CD1c-positive myeloid dendritic cell (primary cell): ENCODE data around the gene TELO2.
A peak's percentile ranks its signal among the peaks of the same experiment; 100 is the strongest.

Source experiments
- DNase-seq: peaks from one replicate; pipeline ENCODE4 v3.0.0-alpha.2; 2016; ENCODE audit errors: extremely low spot score

Gene TELO2

GRCh38 chr16:1492923-1493745, at the start of gene TELO2:
Gene TELO2 (plus strand): TSS chr16:1493360. CDS start chr16:1494282, 922 bp downstream.
- DNase-seq: peak; percentile 94

- DNase-seq: no peak
These were observed 49.7 kb upstream of the TELO2 start for GRCh38 chr16:1443403-1443973.

- DNase-seq: no peak
These were observed 49.0 kb upstream of the TELO2 start, which contains the start of gene CCDC154 for GRCh38 chr16:1443980-1444729. Gene CCDC154 (minus strand): TSS chr16:1444556. CDS start chr16:1444322, 234 bp downstream.

DNA sequence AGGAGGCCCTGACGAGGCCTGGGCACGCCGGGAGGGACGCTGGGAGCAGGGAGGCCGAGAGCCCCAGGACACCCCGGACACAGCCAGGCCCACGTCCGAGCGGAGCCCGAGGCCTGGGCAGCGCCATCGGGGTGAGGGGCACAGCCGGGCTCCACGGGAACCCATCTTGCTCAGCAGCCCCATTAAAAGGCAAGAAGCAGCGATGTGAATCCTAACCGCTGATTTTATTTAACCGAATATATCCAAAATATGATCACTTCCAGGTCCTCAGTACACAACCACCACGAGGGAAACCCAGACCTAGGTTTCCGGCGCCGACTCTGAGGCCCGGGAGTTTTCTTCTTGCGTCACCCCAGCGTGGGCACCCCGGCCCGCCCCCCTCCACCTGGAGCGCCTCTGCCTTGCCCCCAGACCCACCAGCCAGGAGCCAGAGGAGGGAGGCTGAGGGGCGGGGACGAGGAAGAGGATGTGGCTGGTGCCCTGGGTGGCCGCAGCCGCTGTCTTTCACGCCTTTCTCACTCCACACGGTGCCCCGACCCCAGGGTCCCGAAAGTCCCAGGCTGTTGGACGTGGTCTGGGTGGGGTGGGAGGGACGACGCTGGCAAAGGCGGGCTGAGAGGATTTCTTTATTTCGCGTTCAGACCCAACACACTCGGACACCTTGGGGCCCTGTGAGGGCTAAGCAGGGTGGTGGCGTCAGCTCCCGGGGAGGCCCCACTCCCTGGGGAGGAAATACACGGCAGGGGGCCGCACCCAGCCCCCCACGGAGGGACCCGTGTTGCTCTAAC, 48.2 kb upstream of the TELO2 start:
- no peak for DNase-seq

- DNase-seq: no peak
These were observed 47.5 kb upstream of the TELO2 start for GRCh38 chr16:1445518-1446203.

DNA sequence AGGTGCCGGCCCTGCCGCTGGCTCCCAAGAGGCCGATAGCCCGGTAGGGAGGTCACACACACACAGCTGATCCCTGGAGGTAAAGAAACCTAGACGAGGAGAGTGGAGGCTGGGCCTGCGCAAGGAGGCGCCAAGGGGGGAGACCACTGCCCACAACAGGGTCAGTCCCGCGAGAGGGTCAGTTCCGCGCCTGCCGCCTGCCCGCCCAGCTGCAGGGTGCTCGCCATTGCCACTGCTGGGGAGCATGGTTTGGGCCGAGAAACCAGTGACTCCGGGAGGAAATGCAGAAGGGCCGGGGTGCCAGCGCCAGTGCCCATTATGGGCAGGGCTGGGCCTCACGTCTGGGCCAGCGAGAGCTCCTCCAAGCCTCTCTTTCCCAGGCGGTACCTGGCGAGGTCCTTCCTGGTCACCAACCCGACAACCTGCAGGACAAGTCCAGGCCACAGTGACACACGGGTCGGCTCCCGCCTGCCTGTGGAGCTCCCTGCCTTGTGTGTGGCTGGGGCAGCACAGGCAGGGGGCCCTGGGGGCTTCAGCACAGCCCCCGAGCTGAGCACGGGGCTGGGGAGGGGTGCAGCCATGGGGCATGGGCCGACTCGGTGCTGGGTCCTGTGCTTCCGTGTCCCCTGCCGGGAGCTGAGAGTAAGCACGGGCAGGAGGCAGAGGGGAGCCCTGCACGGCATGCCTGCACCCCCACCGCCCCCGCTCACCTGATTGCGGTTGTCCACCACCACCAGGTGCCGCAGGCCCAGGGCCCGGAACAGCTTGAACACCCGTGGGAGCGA, 46.7 kb upstream of the TELO2 start:
- no peak for DNase-seq

DNA sequence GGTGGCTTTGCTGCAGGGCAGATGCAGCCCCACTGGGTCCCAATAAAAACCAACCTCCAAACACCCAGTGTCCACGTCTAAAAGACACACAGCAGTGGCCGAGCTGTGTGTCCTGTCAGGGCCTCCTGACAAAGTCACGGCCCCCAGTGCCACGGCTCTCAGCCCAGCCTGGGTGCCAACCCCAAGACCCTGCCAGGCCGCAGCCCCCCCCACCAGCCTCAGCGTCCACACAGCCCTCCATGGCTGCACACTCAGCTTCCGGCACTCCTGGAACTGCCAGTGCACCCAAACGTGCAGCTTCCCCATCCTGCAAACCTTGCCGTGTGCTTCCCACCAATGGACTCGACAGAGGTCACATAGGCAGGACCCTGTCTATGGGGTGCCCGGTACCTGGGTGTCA, 45.2 kb upstream of the TELO2 start:
- DNase-seq: no peak

DNA sequence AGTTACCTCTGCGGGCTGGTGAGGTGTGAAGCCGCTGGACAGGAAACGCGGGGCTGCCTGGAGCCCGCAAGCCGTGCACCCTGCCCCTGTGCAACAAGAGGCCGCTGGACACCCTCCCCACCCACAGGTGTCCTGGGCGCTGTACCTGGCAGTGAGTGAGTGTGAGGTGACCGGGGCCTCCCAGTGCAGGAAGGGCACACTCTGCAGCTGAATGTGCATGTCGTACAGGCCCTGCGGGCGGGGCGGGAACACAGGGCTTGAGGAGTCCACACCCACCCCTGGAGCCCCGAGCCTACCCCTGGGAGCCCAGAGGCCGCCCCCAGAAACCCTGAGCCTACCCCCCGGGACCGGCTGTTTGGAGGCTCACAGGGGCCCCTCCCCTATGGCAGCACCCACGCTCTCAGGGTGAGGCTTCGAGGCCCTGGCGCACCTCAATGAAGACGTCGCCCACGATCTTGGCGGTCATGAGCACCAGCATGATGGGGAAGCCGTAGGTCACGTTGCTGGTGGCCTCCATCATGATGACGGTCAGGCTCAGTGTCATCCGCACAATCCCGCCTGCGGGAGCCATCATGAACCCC, 44.5 kb upstream of the TELO2 start:
- DNase-seq: no peak

DNA sequence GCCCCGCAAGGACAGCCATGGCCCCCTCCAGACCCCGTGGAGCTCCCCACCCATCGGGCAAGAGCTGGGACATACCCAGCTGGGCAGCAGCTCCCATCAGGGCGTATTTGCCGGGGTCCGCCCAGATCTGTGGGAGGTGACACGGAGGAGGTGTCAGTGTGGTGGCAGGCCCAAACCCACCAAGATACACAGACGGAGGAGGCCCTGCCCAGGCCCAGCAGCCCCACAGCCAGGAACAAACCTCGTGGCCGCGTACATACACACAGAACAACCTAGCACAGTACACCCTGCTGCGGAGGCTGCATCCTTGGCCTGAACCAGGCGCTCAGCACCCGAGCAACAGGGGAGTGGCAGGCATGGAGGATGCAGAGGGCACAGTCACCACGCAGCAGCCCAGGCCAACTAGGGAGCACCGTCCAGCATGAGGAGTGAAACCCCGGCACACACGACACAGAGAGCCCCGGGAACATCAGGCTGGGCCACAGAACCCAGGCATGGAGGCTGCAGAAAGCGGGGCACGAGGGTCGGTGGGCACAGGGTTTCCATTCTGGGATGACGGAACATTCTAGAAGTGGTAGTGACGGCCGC, 43.9 kb upstream of the TELO2 start:
- no peak for DNase-seq

GRCh38 chr16:1450218-1450617, 42.9 kb upstream of the TELO2 start:
- DNase-seq: no peak

DNA sequence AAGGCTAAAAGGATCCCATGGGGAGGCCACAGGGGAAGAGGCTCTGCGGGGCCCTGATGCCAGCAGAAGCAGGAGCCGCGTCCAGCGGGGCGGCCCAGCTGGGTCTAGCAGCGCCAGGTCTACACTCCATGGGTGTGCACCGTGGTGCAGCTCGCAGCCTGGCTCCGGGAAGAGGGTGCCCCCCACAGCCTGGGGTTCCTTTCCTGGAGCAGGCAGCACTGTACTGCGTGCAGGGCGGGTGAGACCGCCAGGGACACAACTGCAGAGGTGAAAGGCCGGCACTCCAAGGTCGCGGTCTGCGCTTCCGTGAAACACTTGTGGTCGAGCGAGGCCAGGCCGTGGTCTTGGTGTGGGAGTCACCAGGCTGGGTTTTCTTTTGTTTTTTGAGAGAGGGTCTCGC, 42.3 kb upstream of the TELO2 start:
- no peak for DNase-seq

DNA sequence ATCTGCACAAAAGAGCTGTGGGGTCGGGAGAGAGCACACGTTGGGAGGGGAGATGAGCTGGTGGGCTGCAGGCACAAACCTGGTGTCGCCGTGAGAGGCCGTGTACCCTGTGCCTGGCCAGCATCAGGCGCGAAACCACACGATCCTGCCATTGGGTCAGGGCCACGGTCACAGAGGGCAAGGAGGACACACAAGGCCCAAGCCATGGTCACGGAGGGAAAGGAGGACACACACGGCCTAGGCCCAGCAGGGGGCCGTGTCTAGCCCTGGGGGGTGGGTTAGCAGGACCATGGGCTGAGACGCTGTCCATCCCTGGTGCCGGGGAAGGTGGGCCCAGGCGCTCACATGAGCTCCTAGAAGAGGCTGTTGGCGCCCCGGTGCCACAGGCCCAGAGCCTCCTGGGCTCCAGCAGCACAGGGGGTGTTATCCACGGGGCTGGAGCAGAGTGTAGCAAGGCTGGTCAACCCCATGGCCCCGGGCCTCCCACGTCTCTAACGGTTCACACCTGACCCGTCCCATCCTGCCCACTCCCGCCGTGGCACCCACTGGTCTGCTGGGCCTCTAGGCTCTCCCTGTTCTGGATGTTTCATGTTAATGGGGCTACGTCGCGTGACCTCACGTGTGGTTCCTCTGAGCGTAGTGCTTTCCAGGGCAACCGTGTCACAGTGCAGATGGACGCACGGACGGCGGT, 41.3 kb upstream of the TELO2 start:
- no peak for DNase-seq

GRCh38 chr16:1452530-1452929, 40.6 kb upstream of the TELO2 start:
- no peak for DNase-seq

DNA sequence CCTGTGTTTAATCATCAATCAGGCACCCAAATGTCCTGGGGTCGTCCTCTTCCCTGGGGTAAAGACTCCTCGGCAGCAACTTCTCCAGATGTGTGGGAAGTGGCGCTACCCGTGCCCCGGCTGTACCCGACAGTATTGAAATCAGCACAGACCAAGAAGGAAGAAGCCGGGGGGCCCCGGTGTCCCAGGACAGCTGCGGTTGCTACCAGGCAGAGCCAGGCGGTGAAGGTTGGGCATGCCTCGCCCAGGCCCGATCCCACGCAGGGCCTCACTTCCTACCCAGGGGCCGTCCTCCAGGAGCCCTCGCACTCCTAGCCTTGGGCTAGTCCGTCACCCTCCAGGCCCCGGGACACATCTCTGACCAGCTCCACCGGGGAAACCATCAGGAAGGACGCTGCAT, 39.8 kb upstream of the TELO2 start:
- DNase-seq: no peak

DNA sequence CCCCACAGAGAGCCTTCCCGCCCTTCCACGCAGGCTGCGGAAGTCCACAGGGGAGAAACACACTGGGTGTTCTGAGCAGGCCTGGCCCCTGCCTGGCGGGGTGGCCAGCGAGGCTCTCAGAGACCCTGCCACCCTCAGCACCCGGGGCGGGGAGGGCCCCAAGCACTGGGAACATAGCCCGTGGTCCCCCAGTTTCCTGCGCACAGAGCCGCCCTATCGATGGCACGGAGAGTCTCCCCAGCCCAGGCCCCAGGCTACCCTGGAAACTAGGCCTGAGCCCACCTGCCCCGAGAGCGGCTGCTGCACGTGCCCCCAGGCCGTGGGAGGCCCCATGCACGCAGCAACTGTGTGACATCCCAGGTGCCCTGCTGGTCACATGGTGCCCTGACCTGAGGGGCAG, 38.6 kb upstream of the TELO2 start:
- no peak for DNase-seq

DNA sequence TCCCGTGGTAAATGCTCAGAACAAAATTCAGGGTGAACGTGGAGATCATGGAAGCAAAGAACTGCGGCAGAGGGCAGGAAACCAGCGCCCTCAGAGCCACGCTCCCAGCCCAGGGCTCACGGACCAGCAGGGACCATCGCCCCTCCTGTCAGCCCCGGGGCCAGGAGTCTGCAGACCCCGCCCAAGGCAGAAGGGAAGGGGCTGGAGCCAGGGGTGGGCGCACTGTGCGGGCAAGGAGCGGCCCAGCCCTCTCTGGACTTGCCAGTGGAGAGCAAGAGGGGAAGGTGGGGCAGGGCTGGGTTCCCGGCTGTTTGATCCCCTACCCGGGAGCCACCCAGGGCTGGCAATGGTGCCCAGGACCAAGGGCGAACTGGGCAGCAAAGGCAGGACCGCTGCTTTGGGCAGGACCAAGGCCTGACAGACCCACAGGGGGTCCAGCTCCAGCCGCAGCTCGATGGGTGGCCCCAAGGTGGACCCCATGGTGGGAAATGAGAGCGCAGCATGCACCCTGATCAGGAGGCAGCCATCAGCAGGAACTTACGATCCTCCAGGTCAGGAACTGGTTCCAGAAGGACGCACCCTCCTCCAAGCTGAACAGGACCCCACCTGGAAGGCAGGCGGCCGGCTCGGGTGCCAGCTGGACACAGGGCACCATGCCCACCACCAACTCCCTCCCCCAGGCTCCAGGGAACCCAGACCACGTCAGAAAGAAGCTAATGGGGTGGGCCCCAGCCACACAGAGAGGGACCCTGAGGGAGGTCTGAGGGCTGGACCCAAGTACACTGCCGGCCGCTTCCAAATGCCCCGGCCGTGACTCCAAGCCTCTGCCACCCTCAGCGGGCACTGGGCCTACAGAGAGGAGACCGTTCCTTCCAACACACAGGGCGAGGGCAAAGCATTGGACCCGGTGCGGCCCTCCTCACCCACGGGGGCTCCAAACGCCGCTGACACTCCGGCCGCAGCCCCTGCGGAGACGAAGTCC, 37.7 kb upstream of the TELO2 start:
- no peak for DNase-seq

GRCh38 chr16:1456951-1457350, 36.2 kb upstream of the TELO2 start:
- DNase-seq: no peak
